Activated B cell treated with CpG ODN at 0.5 μM for 24 hours (primary cell): ENCODE measurements around the gene GJB1. TPM values are rescaled to one million over a fixed set of nuclear protein-coding genes. Genes with fewer than 3 reads are reported as not detected.
"Not testable (repeated sequence)": the region's sequence is repeated elsewhere in the genome, so short reads cannot be mapped to it uniquely, and the experiment has no call there.

Source experiments
- ATAC-seq: fragments of 200-7000 bp; cut with Tn5 transposase; one replicate; pipeline ENCODE4 v1.10.0; 2021; ENCODE audit warnings: low read depth, mild to moderate bottlenecking, moderate library complexity
- CTCF ChIA-PET: fragments of 350-600 bp; sonication (Branson Sonifier 250); formaldehyde crosslinking; loops from one replicate; lab custom pipeline; 2021; ENCODE audit warnings: antibody characterized with exemption; lab: Charles Lee
- POLR2A ChIA-PET: fragments of 350-600 bp; sonication (Branson Sonifier 250); formaldehyde crosslinking; loops from one replicate; lab custom pipeline; 2021; ENCODE audit warnings: antibody characterized with exemption; lab: Charles Lee
- DNase-seq: peaks from one replicate; pipeline ENCODE4 v3.0.0; 2022
- H3K27ac Mint-ChIP-seq: one replicate; pipeline ENCODE4 v1.8.0; 2020; ENCODE audit warnings: mixed read lengths
- H3K27me3 Mint-ChIP-seq: one replicate; pipeline ENCODE4 v1.8.0; 2021; ENCODE audit warnings: mixed read lengths
- H3K36me3 Mint-ChIP-seq: one replicate; pipeline ENCODE4 v1.8.0; 2021; ENCODE audit warnings: low read depth, mixed read lengths
- H3K4me1 Mint-ChIP-seq: one replicate; pipeline ENCODE4 v1.8.0; 2021; ENCODE audit warnings: mixed read lengths
- H3K4me3 Mint-ChIP-seq: one replicate; pipeline ENCODE4 v1.8.0; 2020; ENCODE audit warnings: mild to moderate bottlenecking, mixed read lengths
- H3K9me3 Mint-ChIP-seq: one replicate; pipeline ENCODE4 v1.8.0; 2020; ENCODE audit warnings: mixed read lengths
- CTCF ChIP-seq: fragments of 200-600 bp; IDR thresholded peaks from one replicate; pipeline ENCODE4 v1.8.0; 2022; ENCODE audit warnings: antibody characterized with exemption, mild to moderate bottlenecking
- intact Hi-C: fragments of 100-400 bp; cut with micrococcal nuclease; formaldehyde crosslinking; loops from one replicate; pipeline ENCODE4 v1.15.1; 2024
- total RNA-seq: library from RNA; stranded (reverse); gene quantifications from 2 replicates; pipeline ENCODE4 v1.2.3, GENCODE V29; 2022

The GJB1 gene
- total RNA-seq, 1 donor from 2014 or later = not detected

- DNase-seq (no peak), ATAC-seq (no peak)
- H3K27me3 Mint-ChIP-seq = no peaks in the 10 kb centered on the region
- H3K27ac Mint-ChIP-seq = no peak overlapping the region
- TF ChIP-seq CTCF = no peak
- intact Hi-C loops = loop anchor here (10.0 kb wide), 1 partner anchor 278 kb away; the partner anchor contains the start of gene OGT
- H3K9me3 Mint-ChIP-seq = no peaks in the 10 kb centered on the region
- ChIA-PET POLR2A (no interaction called here), CTCF (interaction anchor here (1.7 kb wide), 1 partner anchor 27 kb away, joined by 4 read pairs; the partner anchor contains the start of gene NONO)
- peaks cover 3% of the 10 kb centered on the region for H3K36me3 Mint-ChIP-seq
- H3K4me1 Mint-ChIP-seq = peaks cover 18% of the 10 kb centered on the region
- no peak overlapping the region for H3K4me3 Mint-ChIP-seq
Observed at GRCh38 chrX:71256856-71257255, 33.8 kb downstream of the GJB1 start.

- DNase-seq, H3K36me3 Mint-ChIP-seq, ATAC-seq, H3K9me3 Mint-ChIP-seq, H3K27me3 Mint-ChIP-seq, H3K4me3 Mint-ChIP-seq, H3K4me1 Mint-ChIP-seq, intact Hi-C loops, H3K27ac Mint-ChIP-seq, POLR2A ChIA-PET, CTCF ChIA-PET: not testable (repeated sequence)
Observed at GRCh38 chrX:71268624-71269023, 45.6 kb downstream of the GJB1 start.

- intact Hi-C loops = no loop called here
- ChIA-PET POLR2A (no interaction called here), CTCF (no interaction called here)
- Mint-ChIP-seq H3K4me3 (no peak overlapping the region), H3K9me3 (no peaks in the 10 kb centered on the region), H3K27ac (no peak overlapping the region), H3K27me3 (no peaks in the 10 kb centered on the region), H3K36me3 (no peaks in the 10 kb centered on the region), H3K4me1 (no peaks in the 10 kb centered on the region)
- no peak for ATAC-seq
- no peak for TF ChIP-seq CTCF
- DNase-seq = no peak
Observed at GRCh38 chrX:71269801-71270395, 46.9 kb downstream of the GJB1 start.

- ATAC-seq, H3K27ac Mint-ChIP-seq, POLR2A ChIA-PET, CTCF ChIA-PET, H3K27me3 Mint-ChIP-seq, H3K36me3 Mint-ChIP-seq, H3K4me1 Mint-ChIP-seq, DNase-seq, H3K4me3 Mint-ChIP-seq, intact Hi-C loops, H3K9me3 Mint-ChIP-seq: not testable (repeated sequence)
Observed at GRCh38 chrX:71272313-71272712, 49.3 kb downstream of the GJB1 start.

Other genes with a start within 250 kb of the GJB1 start
- gene SNX12, start 154.9 kb upstream of the GJB1 start, total RNA-seq = 43.2 and 44.8 TPM in 2 replicates
- 10.1 and 16.1 TPM in 2 replicates for gene FOXO4, start 127.4 kb upstream of the GJB1 start, total RNA-seq
- 10.0 and 14.5 TPM in 2 replicates for gene CXorf65, start 116.5 kb upstream of the GJB1 start, total RNA-seq
- gene IL2RG, start 111.6 kb upstream of the GJB1 start, total RNA-seq = 261 and 264 TPM in 2 replicates
- 81.7 and 102 TPM in 2 replicates for gene MED12, start 104.6 kb upstream of the GJB1 start, total RNA-seq
- 0.46 and 0.67 TPM in 2 replicates for gene NLGN3, start 78.4 kb upstream of the GJB1 start, total RNA-seq
- gene ZMYM3, start 30.9 kb downstream of the GJB1 start, total RNA-seq = 27.9 and 28.2 TPM in 2 replicates
- gene NONO, start 60.4 kb downstream of the GJB1 start, total RNA-seq = 398 and 462 TPM in 2 replicates
- gene ITGB1BP2, start 78.5 kb downstream of the GJB1 start, total RNA-seq = 2.8 and 6.7 TPM in 2 replicates
- gene TAF1, start 143.1 kb downstream of the GJB1 start, total RNA-seq = 64.0 and 70.0 TPM in 2 replicates